Measurements from ENCODE around the gene CD101. TPM values are rescaled to one million over a fixed set of nuclear protein-coding genes. Genes with fewer than 3 reads are reported as not detected.
A peak's percentile ranks its signal among the peaks of the same experiment; 100 is the strongest.

The CD101 gene
- total RNA-seq, 1 experiment from 2014 or later = 0.76 TPM

DNA sequence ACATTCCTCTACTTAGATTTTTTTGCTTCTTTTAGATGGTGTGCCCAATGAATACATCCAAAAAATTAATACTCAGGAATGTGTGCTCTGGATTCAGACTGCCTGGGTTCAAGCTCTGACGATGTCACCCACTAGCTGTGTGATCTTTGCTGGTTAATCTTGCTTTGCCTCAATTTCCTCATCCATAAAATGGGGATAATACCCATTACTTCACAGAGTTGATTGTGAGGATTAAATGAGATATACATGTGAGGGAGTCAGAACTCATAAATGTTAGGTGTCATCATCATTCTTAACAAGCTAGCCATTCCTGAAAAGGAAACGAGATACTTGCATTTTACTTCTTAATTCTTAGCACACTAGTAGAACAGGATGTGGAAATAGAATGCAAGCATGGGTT is 45.7 kb downstream of the CD101 start:
- no peak overlapping the region for H3K27ac ChIP-seq
- BruUV-seq (replicated peaks) = no TSS peak
- no peaks in the 10 kb centered on the region for H3K79me2 ChIP-seq (ENCODE audit: low read depth)
- no peaks in the 10 kb centered on the region for H3F3A ChIP-seq (ENCODE audit: insufficient read depth, low read depth)
- H3K4me1 ChIP-seq (replicated peaks; ENCODE audit: insufficient read depth) = no peaks in the 10 kb centered on the region
- H3K9me2 ChIP-seq (ENCODE audit: insufficient read depth) = no peaks in the 10 kb centered on the region
- no peak overlapping the region for H2AFZ ChIP-seq
- TF ChIP-seq, protein P1, sequence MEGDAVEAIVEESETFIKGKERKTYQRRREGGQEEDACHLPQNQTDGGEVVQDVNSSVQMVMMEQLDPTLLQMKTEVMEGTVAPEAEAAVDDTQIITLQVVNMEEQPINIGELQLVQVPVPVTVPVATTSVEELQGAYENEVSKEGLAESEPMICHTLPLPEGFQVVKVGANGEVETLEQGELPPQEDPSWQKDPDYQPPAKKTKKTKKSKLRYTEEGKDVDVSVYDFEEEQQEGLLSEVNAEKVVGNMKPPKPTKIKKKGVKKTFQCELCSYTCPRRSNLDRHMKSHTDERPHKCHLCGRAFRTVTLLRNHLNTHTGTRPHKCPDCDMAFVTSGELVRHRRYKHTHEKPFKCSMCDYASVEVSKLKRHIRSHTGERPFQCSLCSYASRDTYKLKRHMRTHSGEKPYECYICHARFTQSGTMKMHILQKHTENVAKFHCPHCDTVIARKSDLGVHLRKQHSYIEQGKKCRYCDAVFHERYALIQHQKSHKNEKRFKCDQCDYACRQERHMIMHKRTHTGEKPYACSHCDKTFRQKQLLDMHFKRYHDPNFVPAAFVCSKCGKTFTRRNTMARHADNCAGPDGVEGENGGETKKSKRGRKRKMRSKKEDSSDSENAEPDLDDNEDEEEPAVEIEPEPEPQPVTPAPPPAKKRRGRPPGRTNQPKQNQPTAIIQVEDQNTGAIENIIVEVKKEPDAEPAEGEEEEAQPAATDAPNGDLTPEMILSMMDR (conservative IDR thresholded peaks at IDR 0.05) = no peak
- TF ChIP-seq EZH2 (IDR thresholded peaks at IDR 0.05; ENCODE audit: low read depth) = no peak
- H3K36me3 ChIP-seq (ENCODE audit: low read depth) = 0 out of 2 replicates have a peak, but pooled peaks cover 9% of the 10 kb centered on the region
- CTCF ChIA-PET = no interaction called here
- H3K9me3 ChIP-seq (ENCODE audit: insufficient read depth, low read depth) = no peaks in the 10 kb centered on the region
- no peaks in the 10 kb centered on the region for H4K20me1 ChIP-seq (ENCODE audit: insufficient read depth)
- H3K4me3 ChIP-seq = no peak overlapping the region
- H3K4me2 ChIP-seq = no peak overlapping the region
- intact Hi-C loops (cut with micrococcal nuclease; ENCODE audit: unreplicated experiment) = loop anchor here (10.0 kb wide), 1 partner anchor 52 kb away; no protein-coding TSS in a partner anchor
- POLR2A ChIA-PET (ENCODE audit: unreplicated experiment) = no interaction called here
- no peaks in the 10 kb centered on the region for H3K27me3 ChIP-seq (ENCODE audit: insufficient read depth, low read depth)
- no peak for DNase-seq

DNA sequence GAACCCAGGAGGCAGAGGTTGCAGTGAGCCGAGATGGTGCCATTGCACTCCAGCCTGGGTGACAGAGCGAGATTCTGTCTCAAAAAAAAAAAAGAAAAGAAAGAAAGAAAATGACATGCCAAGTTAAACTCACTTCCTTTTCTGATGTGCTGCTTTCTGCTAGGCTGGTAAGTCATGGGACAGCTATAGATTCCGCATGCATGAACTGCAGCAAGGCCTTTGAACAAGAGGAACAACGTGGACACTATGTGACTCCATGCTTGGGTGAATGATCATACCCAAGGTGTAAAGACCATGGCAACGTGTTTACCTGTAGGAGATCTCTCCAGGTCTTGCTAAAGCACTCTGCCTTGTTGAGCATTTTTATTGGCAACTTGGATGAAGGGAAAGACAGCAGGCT is 48.3 kb downstream of the CD101 start:
- BruUV-seq (replicated peaks) = no TSS peak
- Histone ChIP-seq H3K79me2 (ENCODE audit: low read depth) (no peaks in the 10 kb centered on the region), H3K27ac (no peak overlapping the region), H4K20me1 (ENCODE audit: insufficient read depth) (no peaks in the 10 kb centered on the region), H3K4me1 (replicated peaks; ENCODE audit: insufficient read depth) (no peaks in the 10 kb centered on the region), H3K4me3 (no peak overlapping the region), H2AFZ (no peak overlapping the region), H3K9me2 (ENCODE audit: insufficient read depth) (no peaks in the 10 kb centered on the region), H3K36me3 (ENCODE audit: low read depth) (0 out of 2 replicates have a peak, but pooled peaks cover 9% of the 10 kb centered on the region), H3F3A (ENCODE audit: insufficient read depth, low read depth) (no peaks in the 10 kb centered on the region), H3K4me2 (no peak overlapping the region), H3K9me3 (ENCODE audit: insufficient read depth, low read depth) (no peaks in the 10 kb centered on the region), H3K27me3 (ENCODE audit: insufficient read depth, low read depth) (no peaks in the 10 kb centered on the region)
- no peak for DNase-seq
- TF ChIP-seq, protein P1 (conservative IDR thresholded peaks at IDR 0.05) = no peak
- TF ChIP-seq EZH2 (IDR thresholded peaks at IDR 0.05; ENCODE audit: low read depth) = no peak
- ChIA-PET POLR2A (ENCODE audit: unreplicated experiment) (interaction anchor here (0.6 kb wide), 1 partner anchor 354 kb away, joined by 3 read pairs; no protein-coding TSS in a partner anchor), CTCF (no interaction called here)
- intact Hi-C loops (cut with micrococcal nuclease; ENCODE audit: unreplicated experiment) = loop anchor here (10.0 kb wide), 1 partner anchor 55 kb away; no protein-coding TSS in a partner anchor

DNA sequence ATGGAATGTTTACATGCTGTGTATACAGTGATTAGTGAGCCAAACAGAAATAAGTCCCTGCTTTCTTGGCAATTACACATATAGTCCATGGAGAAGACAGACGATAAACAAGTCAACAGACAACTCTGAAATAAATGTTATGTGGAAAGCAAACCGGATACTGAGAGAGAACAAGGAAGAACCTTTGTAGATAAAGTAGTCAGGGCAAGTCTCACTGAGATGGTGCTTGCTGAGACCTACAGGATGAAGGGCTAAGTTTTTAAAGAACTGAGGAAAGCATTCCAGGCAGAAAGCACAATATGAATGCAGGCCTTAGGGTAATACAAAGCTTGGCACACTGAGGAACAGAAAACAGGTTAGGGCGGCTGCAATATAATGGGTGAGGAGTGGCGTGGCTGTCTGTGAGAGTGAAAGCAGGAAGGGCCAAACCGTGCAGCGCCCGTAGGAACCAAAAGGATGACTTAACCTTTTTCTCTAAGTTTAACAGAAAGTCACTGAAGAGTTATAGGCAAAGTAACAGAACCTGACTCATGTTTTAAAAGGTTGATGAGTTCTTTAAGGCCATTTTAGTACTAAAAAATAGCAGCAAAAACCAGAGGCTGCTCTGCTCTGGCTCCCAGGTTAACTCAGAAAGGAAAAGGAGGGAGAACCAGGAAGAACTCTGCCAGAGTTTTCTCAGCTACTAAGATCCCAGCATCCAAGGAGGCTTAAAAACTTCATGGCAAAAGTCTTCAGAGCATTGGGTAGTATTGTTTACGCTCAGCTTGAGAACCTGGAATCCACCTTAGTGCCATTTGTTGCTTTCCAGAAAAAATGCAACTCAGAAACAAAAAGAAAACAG is 49.9 kb downstream of the CD101 start:
- no peak overlapping the region for H3K4me3 ChIP-seq
- no peaks in the 10 kb centered on the region for H3K27me3 ChIP-seq (ENCODE audit: insufficient read depth, low read depth)
- 0 out of 2 replicates have a peak, but pooled peaks cover 4% of the 10 kb centered on the region for H3K79me2 ChIP-seq (ENCODE audit: low read depth)
- DNase-seq = peak in 1 of 2 experiments; percentile 27
- H2AFZ ChIP-seq = no peak overlapping the region; the same call in 1 of the 2 replicates
- POLR2A ChIA-PET (ENCODE audit: unreplicated experiment) = no interaction called here
- H3K4me2 ChIP-seq = 0 out of 2 replicates have a peak overlapping the region, but pooled peaks have one; percentile 7
- TF ChIP-seq, protein P1 (conservative IDR thresholded peaks at IDR 0.05) = no peak
- no peak for TF ChIP-seq EZH2 (IDR thresholded peaks at IDR 0.05; ENCODE audit: low read depth)
- CTCF ChIA-PET = interaction anchor here (0.6 to 0.7 kb wide), 2 partner anchors 602 to 912 kb away, joined by 4 to 8 read pairs; no protein-coding TSS in a partner anchor
- no peaks in the 10 kb centered on the region for H3K9me2 ChIP-seq (ENCODE audit: insufficient read depth)
- H3K4me1 ChIP-seq (replicated peaks; ENCODE audit: insufficient read depth) = no peaks in the 10 kb centered on the region
- BruUV-seq (replicated peaks) = no TSS peak
- peak overlapping the region; percentile 13; the same call in 1 of the 2 replicates for H3K27ac ChIP-seq
- no peaks in the 10 kb centered on the region for H3K9me3 ChIP-seq (ENCODE audit: insufficient read depth, low read depth)
- no peaks in the 10 kb centered on the region for H3F3A ChIP-seq (ENCODE audit: insufficient read depth, low read depth)
- 0 out of 2 replicates have a peak, but pooled peaks cover 9% of the 10 kb centered on the region for H3K36me3 ChIP-seq (ENCODE audit: low read depth)
- intact Hi-C loops (cut with micrococcal nuclease; ENCODE audit: unreplicated experiment) = loop anchor here (1.0 kb wide), 1 partner anchor 142 kb away; the partner anchor contains the start of gene PTGFRN
- H4K20me1 ChIP-seq (ENCODE audit: insufficient read depth) = no peaks in the 10 kb centered on the region
